Smooth muscle cell of the coronary artery (primary cell): ENCODE data around the gene PEX11B. TPM values are rescaled to one million over a fixed set of nuclear protein-coding genes. Genes with fewer than 3 reads are reported as not detected.

Experiments used
- total RNA-seq: library from RNA; depleted of rRNA; stranded (reverse); fragments of >200 nt; gene quantifications from 2 replicates; pipeline ENCODE4 v1.2.3, GENCODE V29; 2014; ENCODE audit warnings: low replicate concordance

The PEX11B gene, protein sequence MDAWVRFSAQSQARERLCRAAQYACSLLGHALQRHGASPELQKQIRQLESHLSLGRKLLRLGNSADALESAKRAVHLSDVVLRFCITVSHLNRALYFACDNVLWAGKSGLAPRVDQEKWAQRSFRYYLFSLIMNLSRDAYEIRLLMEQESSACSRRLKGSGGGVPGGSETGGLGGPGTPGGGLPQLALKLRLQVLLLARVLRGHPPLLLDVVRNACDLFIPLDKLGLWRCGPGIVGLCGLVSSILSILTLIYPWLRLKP
- 22.6 and 25.1 TPM in 2 replicates for total RNA-seq

DNA sequence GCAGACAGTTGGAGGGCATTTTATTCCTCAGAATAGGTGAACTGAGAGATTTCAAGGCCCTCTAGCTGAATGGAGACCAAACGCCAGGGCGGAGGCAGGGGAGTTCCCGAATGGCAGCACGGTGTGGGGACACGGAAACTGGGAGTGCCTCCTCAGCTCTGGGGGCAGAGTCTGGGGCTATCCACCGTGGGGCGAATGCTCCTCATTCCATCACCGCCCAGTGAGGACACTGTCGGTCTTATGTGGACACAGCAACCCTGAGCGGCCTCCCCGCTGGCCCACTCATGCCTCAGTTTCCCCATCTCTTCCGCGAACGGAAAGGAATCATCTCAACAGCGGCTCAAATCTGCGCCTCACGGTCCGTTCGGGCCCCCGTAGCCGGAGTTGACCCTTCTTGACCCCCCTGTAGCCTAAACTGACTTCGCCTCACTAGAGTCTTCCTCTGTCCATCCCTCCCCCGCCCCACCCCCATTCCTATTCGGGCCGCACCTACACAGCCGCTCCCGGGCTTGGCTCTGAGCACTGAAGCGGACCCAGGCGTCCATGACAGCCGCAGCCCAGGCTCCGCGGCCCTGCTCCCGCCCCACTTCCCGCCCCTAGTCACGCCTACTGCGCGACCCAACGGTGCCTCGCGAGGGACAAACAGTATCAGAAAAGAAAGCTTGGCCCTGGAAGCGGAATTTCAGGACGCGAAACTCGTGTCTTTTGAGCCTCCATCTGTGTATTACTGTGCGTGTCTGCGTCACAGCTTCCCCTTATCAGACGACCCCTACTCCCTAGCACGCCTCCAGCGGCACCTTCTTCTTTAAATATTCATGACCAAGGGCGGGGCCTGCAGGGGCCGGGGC lies at the start of gene PEX11B:
TSS of gene PEX11B (minus strand) at position 574 of the 848 bp plus-strand sequence. CDS start at position 545, 29 bp downstream.

DNA sequence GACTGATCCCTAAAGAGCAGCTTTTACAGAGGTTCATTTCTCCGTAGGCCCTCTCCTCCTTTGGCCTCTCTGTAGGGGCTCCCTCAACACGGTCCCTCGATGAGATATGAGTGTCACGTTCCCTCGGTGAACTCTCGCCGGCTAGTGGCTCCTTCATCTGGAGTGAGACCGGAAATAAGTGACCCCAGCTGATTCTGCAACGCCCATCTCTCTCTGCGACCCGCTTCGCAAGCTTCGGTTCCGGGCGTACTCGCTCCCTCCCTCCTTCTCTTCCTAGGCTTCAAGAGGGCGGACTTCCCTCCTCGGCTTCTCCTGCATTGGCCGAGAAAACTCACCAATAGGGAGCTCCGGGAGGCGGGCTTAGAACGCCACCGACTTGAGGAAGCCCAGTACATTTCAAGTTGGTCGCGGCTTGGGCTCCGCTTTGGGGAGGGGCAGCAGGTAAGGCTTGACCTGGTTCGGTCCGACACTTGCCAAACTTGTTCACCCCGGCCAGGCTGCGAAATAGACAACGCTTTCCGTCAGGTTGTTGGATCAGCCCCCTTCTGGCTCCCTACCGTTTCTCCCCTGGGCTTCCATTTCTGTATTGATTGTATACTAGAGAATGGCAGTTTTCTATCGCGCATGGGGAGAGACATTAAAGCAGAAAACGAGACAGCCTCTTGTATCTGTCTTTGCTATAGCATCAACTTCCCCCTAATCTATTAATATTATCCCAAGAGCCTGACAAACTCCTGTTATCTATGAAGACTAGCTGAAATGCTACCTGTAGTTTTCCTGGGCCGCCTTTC lies 46.0 kb upstream of the PEX11B start, which contains the start of the genes ANKRD34A and POLR3GL:
TSS of gene ANKRD34A (minus strand) at position 248 of the 791 bp plus-strand sequence. CDS start 2,816 bp downstream, outside the sequence.
TSS of gene POLR3GL (plus strand) at position 363 of the 791 bp plus-strand sequence. CDS start 10,176 bp downstream, outside the sequence.

DNA sequence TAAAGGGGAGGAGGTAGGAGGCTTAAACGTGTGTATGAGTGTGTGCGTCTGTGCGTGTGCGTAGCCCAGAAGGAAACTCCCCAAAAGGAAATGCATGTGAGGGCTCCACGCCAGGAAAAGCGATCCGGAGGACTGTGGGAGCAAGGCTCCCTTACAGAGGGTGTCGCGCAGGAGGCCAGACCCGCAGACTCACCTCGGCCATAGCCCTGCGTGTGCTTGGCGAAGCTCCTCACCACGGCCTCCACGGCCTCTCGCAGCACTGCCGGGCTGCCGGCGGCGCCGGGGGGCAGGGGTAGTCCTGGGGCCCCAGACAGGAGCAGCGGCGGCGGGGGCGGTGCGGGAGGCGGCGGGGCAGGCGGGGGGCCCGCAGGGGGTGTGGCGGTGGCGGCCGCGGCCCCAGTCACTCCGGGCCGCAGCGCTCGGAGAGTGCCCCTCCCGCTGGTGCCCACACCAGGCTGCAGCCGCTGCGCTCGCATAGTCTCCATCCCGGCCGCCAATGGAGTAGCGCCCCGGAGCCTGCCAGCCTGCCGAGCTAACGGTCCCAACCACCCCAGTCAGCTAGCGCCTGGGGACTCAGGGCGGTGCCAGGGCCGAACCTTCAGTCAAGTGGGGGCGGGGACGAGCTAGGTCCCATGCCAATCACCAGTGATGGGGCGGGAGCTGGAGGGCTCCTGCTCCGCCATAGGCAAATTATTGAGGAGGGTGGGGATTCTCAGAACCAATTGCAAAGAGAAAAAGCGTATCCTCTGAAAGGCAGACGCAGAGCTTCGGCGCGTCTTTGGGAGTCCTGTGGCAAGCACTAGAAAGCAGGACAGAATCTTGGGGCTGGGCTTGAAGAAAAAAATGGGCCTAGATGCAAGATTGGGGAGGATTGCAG lies 39.2 kb upstream of the PEX11B start, which contains the start of gene LIX1L:
TSS of gene LIX1L (minus strand) at position 575 of the 877 bp plus-strand sequence. CDS start at position 485, 90 bp downstream.

DNA sequence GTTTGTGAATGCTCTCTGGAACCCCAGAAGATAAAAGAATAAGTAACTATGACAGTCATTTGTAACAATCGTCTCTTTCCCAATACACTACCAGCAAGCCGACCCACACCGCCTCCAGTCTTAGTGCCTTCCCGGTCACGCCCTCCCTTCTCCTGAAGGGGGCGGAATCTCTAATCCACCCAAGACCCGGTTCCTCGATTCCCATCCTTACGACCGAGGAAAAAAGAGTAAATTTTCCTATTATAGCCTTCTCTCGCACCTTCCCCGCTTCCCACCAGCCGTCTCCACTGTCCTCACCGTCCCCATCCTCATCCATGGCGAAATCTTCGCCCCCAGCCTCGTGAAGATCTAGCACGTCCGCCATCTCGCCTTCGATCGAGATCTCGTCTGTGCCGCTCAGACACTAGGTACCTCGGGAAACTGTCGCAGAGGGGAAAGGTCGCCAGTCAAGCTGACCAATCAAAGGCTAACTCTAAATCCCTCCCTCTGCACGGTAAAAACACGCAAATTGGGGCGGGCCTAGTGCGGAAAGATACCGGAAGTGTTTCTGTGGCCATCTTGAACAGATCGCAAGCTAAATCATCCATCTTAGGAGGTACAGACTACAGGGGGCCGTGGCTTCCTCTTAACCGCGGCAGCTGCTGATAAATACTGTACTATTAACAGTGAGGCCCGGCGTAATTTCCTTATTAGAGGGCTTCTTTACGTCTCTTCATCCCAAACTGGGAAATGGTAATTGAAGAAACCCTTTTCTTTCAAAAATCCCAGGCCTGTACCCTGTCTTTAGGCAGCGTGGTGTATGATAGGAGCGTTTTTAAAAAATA lies 8.8 kb upstream of the PEX11B start, which contains the start of gene RBM8A:
TSS of gene RBM8A (minus strand) at position 422 of the 824 bp plus-strand sequence. CDS start at position 364, 58 bp downstream.

DNA sequence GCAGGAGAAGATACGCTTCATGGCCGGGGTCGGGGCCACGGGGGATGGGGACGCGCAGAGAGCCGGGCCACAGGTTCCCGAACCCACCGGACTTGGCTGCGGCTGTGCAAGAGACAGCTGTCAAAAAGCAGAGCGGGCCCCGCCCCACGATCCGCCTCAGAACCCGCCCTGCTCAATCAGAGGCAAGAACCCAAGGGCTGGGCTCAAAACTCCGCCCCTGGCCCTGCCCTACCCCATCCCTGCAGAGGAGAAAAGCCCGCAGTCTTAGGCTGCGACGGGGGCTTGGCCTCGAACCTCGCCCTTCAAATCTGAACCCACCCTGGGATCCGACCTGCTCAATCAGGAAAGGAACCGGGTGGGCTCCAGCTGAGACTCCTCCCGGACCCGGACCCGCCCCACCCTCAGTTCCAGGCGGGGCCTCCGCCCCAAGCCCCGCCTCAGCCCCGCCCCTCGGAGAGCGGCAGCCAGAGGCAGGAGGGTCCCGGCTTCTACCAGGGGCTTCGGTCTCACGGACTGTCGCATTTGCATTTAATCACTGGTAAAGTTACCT lies 32.7 kb downstream of the PEX11B start, which contains the start of gene ANKRD35:
TSS of gene ANKRD35 (minus strand) at position 129 of the 550 bp plus-strand sequence. CDS start at position 21, 108 bp downstream.

Other genes with a start within 250 kb of the PEX11B start
- 0.08 TPM in 1 of 2 replicates, not detected in the other for gene PDZK1, start 211.3 kb downstream of the PEX11B start, total RNA-seq
- 0.12 TPM in 1 of 2 replicates, not detected in the other for gene CD160, start 199.2 kb downstream of the PEX11B start, total RNA-seq
- 7.7 and 8.9 TPM in 2 replicates for gene RNF115, start 94.6 kb downstream of the PEX11B start, total RNA-seq
- gene POLR3C, start 94.5 kb downstream of the PEX11B start, total RNA-seq, result 21.0 and 28.4 TPM in 2 replicates
- gene NUDT17, start 73.1 kb downstream of the PEX11B start, total RNA-seq, result 1.2 and 4.4 TPM in 2 replicates
- gene PIAS3, start 59.6 kb downstream of the PEX11B start, total RNA-seq, result 2.5 and 6.3 TPM in 2 replicates
- gene ANKRD35, start 32.9 kb downstream of the PEX11B start, total RNA-seq, result 0.45 and 1.4 TPM in 2 replicates
- gene ITGA10, start 8.7 kb downstream of the PEX11B start, total RNA-seq, result 0.23 and 7.4 TPM in 2 replicates
- 154 and 166 TPM in 2 replicates for gene RBM8A, start 8.8 kb upstream of the PEX11B start, total RNA-seq
- gene LIX1L, start 39.3 kb upstream of the PEX11B start, total RNA-seq, result 8.4 and 15.4 TPM in 2 replicates
- 0.15 and 0.35 TPM in 2 replicates for gene ANKRD34A, start 45.9 kb upstream of the PEX11B start, total RNA-seq
- 15.6 and 23.4 TPM in 2 replicates for gene POLR3GL, start 46.0 kb upstream of the PEX11B start, total RNA-seq
- gene TXNIP, start 77.9 kb upstream of the PEX11B start, total RNA-seq, result 59.5 and 488 TPM in 2 replicates
- not detected in 2 replicates for gene HJV, start 103.0 kb upstream of the PEX11B start, total RNA-seq
- 1.9 and 2.3 TPM in 2 replicates for gene NBPF10, start 226.1 kb upstream of the PEX11B start, total RNA-seq